ENCODE results near the gene PGAP3.
"Not testable (repeated sequence)": the region's sequence is repeated elsewhere in the genome, so short reads cannot be mapped to it uniquely, and the experiment has no call there.

PGAP3 gene

GRCh38 chr17:39687546-39688474 is at the start of gene PGAP3:
Gene PGAP3, minus strand, starts transcription at chr17:39688057. Its CDS starts 43 bp downstream, at chr17:39688014.
- peak; percentile 92 for DNase-seq

DNA sequence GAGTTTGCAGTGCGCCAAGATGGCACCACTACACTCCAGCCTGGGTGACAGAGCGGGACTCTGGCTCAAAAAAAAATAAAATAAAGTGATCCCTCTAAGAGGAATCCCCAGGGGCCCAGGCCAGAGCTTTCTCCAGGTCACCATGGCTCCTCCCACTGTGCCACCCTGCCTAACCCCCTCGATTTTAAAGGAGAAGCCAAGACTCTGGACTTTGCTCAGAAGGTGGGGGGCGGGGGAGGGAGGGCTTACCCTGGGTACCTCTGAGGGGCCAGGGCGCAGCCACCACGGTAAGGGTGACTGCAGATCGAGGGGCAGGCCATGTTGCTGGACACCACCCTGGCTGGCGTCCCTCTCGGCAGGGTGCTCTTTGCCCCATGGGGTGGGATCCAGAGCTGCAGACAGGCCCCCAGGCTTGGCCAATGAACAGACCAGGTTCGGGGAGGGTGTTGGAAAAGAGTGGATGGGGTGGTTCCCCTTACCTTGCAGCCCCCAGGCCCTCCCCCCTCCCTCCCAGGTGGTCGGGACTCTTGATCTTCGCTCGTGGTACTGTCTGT is 49.4 kb upstream of the PGAP3 start:
- DNase-seq, result no peak

DNA sequence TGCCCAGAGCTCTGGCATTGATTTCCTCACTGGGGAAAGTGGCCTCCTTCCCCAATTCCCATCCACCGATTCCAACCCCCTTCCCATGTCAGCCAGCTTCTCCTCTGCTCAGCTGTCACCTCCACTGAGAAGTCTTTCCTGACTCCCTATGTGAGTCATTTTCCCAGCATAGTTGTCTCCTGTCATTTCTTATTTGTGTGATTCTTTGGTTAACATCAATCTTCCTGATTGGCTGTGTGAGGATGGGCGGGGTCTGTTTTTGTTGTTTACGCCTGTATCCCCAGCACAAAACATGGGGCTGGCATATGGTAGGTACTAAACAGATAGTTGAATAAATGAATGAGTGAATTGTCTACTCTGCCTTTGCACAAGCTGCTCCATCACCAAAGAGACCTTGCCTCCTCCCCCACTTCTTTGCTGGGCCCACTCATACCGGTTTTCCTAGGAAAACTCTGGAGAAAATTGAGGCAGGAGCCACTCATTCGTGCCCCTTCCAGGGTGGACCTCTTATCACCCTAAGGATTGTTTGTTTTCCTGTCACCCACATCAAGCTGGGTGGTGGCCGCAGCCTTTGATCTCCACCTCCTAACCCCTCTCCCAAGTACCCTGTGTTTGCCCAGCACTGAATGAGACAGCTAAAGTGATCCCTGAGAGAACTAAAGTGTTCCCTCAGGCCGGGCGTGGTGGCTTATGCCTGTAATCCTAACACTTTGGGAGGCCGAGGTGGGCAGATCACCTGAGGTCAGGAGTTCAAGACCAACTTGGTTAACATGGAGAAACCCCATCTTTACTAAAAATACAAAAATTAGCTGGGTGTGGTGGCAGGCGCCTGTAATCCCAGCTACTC is 48.7 kb upstream of the PGAP3 start:
- no peak for DNase-seq

- DNase-seq, result no peak
Measured at GRCh38 chr17:39735882-39736281, 48.0 kb upstream of the PGAP3 start.

DNA sequence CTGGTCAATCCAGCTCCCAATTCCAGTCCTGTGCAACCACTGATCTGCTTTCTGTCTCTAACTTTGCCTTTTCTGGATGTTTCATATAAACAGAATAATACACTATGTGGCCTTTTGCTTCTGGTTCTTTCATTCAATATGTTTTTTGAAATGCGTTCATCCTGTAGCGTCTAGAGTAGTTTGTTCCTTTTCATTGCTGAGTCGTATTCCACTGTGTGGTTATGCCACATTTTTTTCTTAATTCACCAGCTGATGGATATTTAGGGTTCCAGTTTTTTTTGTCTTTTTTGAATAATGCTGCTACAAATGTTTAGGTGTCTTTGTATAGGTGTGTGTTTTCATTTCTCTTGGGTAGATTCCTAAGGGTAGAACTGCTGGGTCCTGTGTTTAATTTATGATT is 44.7 kb upstream of the PGAP3 start:
- DNase-seq, result no peak

- peak; percentile 92 for DNase-seq
Measured at GRCh38 chr17:39730095-39730921, 42.5 kb upstream of the PGAP3 start, which contains the start of gene MIEN1. Gene MIEN1, minus strand, starts transcription at chr17:39730532. Its CDS starts 37 bp downstream, at chr17:39730495.

DNA sequence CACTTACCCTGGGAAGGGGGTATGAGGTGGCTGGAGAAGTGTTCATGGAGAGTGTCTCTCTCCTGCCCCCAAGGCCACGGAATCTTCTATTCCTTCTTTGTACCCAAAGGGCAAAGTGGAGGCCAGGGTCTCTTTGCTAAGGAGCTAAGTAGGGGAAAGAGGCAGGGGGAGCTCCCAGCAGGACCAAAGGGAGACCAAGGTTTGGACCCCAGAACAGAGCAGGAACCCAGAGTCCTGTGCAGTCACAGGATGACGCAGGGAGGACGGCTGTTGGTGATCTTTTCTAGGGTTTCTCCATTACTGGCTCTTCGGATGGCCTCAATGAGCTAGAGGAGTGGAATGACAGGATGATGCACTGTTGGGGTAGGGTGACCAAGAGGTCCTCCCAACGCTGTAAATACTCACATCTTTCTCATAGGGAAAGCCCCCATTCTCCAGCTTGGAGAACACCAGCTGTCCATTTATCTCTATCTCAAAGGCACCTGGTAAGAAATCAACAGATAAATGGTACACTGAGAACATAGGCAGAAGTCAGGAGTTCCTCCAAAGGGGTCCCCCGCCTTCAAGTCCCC is 41.5 kb upstream of the PGAP3 start:
- DNase-seq, result no peak

GRCh38 chr17:39727556-39727955 is 39.7 kb upstream of the PGAP3 start:
- no peak for DNase-seq

DNA sequence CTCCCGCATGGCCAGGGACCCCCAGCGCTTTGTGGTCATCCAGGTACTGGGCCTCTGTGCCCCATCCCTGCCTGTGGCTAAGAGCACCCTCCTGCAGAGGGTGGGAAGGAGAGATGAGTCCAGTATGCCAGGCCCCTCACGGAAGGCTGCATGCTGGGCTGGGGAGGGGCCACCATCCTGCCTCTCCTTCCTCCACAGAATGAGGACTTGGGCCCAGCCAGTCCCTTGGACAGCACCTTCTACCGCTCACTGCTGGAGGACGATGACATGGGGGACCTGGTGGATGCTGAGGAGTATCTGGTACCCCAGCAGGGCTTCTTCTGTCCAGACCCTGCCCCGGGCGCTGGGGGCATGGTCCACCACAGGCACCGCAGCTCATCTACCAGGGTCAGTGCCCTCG is 38.8 kb upstream of the PGAP3 start:
- no peak for DNase-seq

GRCh38 chr17:39725923-39726322 is 38.1 kb upstream of the PGAP3 start:
- not testable (repeated sequence) for DNase-seq

- DNase-seq, result no peak
Measured at GRCh38 chr17:39724731-39725130, 36.9 kb upstream of the PGAP3 start.

DNA sequence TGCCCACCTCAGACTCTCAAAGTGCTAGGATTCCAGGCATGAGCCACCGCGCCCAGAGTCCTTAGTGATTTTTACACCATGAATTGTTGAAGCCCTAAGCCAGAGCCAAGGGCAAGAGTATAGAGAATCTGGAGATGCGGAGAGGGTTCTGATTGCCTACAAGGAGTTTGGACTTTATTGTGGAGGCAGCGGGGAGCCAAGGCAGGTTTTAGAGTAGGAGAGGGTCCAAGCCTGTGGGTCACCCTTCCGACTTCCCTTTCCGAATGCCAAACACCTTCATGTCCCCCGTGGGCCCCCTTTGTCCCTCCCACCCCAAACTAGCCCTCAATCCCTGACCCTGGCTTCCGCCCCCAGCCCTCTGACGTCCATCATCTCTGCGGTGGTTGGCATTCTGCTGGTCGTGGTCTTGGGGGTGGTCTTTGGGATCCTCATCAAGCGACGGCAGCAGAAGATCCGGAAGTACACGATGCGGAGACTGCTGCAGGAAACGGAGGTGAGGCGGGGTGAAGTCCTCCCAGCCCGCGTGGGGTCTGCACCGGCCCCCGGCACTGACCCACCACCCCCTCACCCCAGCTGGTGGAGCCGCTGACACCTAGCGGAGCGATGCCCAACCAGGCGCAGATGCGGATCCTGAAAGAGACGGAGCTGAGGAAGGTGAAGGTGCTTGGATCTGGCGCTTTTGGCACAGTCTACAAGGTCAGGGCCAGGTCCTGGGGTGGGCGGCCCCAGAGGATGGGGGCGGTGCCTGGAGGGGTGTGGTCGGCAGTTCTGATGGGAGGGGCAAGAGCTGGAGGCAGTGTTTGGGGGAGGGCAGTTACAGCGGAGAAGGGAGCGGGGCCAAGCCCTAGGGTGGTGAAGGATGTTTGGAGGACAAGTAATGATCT is 35.4 kb upstream of the PGAP3 start:
- no peak for DNase-seq

GRCh38 chr17:39722104-39722503 is 34.2 kb upstream of the PGAP3 start:
- no peak for DNase-seq

DNA sequence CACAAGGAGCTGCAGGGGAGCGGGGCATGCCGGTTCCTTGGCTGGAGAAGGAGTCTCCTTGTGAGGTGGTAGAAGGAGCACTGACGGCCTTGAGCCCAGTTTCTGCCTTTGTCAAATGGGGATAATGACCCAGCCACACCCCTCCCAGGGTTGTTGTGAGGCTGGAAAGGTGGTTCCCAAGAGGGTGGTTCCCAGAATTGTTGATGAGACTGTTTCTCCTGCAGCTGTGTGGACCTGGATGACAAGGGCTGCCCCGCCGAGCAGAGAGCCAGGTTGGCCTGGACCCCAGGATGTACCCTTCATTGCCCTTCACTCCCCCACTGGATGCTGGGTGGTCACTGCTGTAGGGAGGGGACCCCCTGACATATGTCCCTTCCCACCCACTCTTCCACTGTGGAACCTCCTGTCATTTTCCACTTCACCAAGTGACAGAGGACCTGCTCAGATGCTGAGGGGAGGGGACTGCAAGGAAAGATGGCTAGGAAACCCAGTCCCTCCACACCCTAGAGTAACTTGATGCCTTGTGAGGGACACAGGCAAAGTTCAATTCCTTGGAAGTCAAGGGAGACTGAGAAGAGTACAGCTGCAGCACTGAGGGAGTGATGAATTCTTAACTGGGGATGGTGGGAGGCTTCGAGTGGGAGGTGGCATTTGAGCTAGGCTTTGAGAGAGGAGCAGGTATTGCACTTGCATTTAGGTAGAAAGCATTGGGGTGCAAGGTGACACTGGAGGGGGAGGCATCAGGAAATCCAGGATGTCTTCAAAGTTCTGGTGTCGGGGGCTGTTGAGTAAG is 31.9 kb upstream of the PGAP3 start:
- DNase-seq, result no peak

DNA sequence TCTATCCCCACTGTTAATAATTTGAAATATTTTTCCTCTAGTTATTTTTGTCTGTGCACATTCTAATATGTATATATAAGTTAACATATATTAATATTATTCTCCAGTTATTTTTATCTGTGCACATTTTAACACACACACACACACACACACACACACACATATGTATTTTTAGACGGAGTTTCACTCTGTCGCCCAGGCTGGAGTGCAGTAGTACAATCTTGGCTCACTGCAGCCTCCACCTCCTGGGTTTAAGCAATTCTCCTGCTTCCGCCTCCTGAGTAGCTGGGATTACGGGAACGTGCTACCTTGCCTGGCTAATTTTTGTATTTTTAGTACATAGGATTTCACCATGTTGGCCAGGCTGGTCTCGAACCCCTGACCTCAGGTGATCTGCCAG is 29.8 kb upstream of the PGAP3 start:
- DNase-seq, result no peak

DNA sequence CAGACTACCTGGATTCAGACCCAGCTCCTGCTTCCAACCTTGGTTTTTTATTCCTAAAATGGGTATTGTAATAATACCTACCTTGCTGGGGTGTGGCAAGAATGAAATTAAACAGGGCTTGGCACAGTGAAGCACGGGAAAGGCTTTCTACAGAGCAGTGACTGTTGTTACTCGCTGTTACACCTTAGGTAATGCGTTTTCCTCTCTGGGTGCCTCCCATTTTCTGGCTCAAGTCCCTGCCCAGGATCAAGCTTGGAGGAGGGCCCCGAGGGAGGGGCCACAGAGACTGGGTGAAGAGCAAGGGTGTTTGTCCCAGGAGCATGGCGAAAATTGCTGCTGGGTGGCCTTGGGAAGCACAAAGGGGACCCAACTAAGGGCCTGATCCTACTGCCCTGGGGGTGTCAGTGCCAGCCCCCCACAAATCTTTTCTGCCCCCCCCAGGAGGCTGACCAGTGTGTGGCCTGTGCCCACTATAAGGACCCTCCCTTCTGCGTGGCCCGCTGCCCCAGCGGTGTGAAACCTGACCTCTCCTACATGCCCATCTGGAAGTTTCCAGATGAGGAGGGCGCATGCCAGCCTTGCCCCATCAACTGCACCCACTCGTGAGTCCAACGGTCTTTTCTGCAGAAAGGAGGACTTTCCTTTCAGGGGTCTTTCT is 29.2 kb upstream of the PGAP3 start:
- no peak for DNase-seq

GRCh38 chr17:39716073-39716818 is 28.4 kb upstream of the PGAP3 start:
- DNase-seq, result no peak

- no peak for DNase-seq
Measured at GRCh38 chr17:39715375-39716072, 27.7 kb upstream of the PGAP3 start.

All from midbrain (tissue), 1 donor.